GM12878 (cell line): ENCODE data around the gene ZBTB48. TPM values are rescaled to one million over a fixed set of nuclear protein-coding genes. Genes with fewer than 3 reads are reported as not detected.

Experiments used
- ATAC-seq: fragments of 200-7000 bp; cut with Tn5 transposase; 3 replicates; pipeline ENCODE4 v1.9.1; 2020; ENCODE audit warnings: mild to moderate bottlenecking, moderate library complexity
- BruUV-seq: library from RNA; stranded (reverse); fragments of 400-500 nt; replicated peaks from 2 replicates; lab custom pipeline; 2021; lab: Mats Ljungman, UMichigan
- CTCF ChIA-PET: fragments of 300-600 bp; sonication (Branson Sonifier 250); formaldehyde crosslinking; extraction: SDS; loops from one replicate; lab custom pipeline; 2021; ENCODE audit warnings: inconsistent platforms; lab: Yijun Ruan, JAX
- POLR2A ChIA-PET: fragments of 350-600 bp; formaldehyde crosslinking; extraction: SDS; loops from one replicate; lab custom pipeline; 2021; ENCODE audit warnings: inconsistent platforms; lab: Charles Lee
- RAD21 ChIA-PET: fragments of 300-600 bp; sonication (Branson Sonifier 250); formaldehyde crosslinking; loops from one replicate; lab custom pipeline; 2023; ENCODE audit warnings: antibody characterized with exemption; ENCODE audit not compliant: unreplicated experiment; lab: Charles Lee
- SMC1A ChIA-PET: fragments of 300-600 bp; sonication (Branson Sonifier 250); formaldehyde crosslinking; loops from one replicate; lab custom pipeline; 2023; ENCODE audit not compliant: unreplicated experiment, uncharacterized antibody; lab: Charles Lee
- DNase-seq: peaks from one replicate; pipeline ENCODE4 v3.0.0-alpha.2; 2011; ENCODE audit warnings: low read depth, low spot score
- FAIRE-seq: peaks from 3 replicates; lab custom pipeline; 2011; peaks lifted over from hg19 to GRCh38; lab: Jason Lieb, UNC
- H2AFZ ChIP-seq: 2 replicates; pipeline ENCODE4 v1.6.0; 2011; ENCODE audit warnings: low read depth, low read length, control low read depth; ENCODE audit not compliant: control insufficient read depth
- H3K27ac ChIP-seq: 2 replicates; pipeline ENCODE4 v1.5.1; 2011; ENCODE audit warnings: control low read depth; ENCODE audit not compliant: control insufficient read depth, insufficient read depth
- H3K27me3 ChIP-seq, 2 experiments: replicated peaks in 1 of 2; 2 replicates each; pipeline versions ENCODE4 v1.6.0 to v1.6.1; 2011; ENCODE audit warnings: low read length in 1 of 2; ENCODE audit not compliant: control insufficient read depth in 2 of 2, insufficient read depth in 2 of 2
- H3K36me3 ChIP-seq, 2 experiments: 2 replicates each; pipeline ENCODE4 v1.5.1; 2011; ENCODE audit warnings: low read length in 1 of 2; ENCODE audit not compliant: control insufficient read depth in 2 of 2, insufficient read depth in 2 of 2
- H3K4me1 ChIP-seq: 2 replicates; pipeline ENCODE4 v1.6.1; 2011; ENCODE audit warnings: mild to moderate bottlenecking, low read length, moderate library complexity, mixed read lengths; ENCODE audit not compliant: control insufficient read depth, insufficient read depth
- H3K4me2 ChIP-seq: 2 replicates; pipeline ENCODE4 v1.6.0; 2011; ENCODE audit warnings: control low read depth; ENCODE audit not compliant: control insufficient read depth, insufficient read depth
- H3K4me3 ChIP-seq: fragments of 200-600 bp; sonication (generic); 2 replicates; pipeline ENCODE4 v1.5.1; 2016
- H3K79me2 ChIP-seq: 2 replicates; pipeline ENCODE4 v1.6.0; 2011; ENCODE audit warnings: low read length; ENCODE audit not compliant: control insufficient read depth, insufficient read depth
- H3K9ac ChIP-seq: 2 replicates; pipeline ENCODE4 v1.8.0; 2011; ENCODE audit warnings: low read length, control low read depth, mixed read lengths; ENCODE audit not compliant: control insufficient read depth, insufficient read depth
- H3K9me3 ChIP-seq: replicated peaks from 3 replicates; pipeline ENCODE4 v1.5.1; 2011; ENCODE audit warnings: mild to moderate bottlenecking, low read length; ENCODE audit not compliant: control insufficient read depth, insufficient read depth
- H4K20me1 ChIP-seq: 2 replicates; pipeline ENCODE4 v1.6.0; 2011; ENCODE audit not compliant: control insufficient read depth, insufficient read depth
- BACH1 ChIP-seq: fragments of 450-650 bp; IDR thresholded peaks from 2 replicates; pipeline ENCODE4 v1.6.1; 2017; ENCODE audit warnings: mild to moderate bottlenecking, borderline replicate concordance
- CBX5 ChIP-seq: sonication (generic); IDR thresholded peaks from 2 replicates; pipeline ENCODE4 v1.6.1; 2016; ENCODE audit warnings: low read depth, moderate library complexity, mild to moderate bottlenecking, inconsistent platforms
- CREB1 ChIP-seq: IDR thresholded peaks from 2 replicates; pipeline ENCODE4 v1.6.1; 2012; ENCODE audit warnings: low read depth, mild to moderate bottlenecking, inconsistent platforms
- EED ChIP-seq: sonication (generic); IDR thresholded peaks from 2 replicates; pipeline ENCODE4 v1.6.1; 2016; ENCODE audit warnings: antibody characterized with exemption, low read depth
- EGR1 ChIP-seq, 2 experiments: IDR thresholded peaks; 1 replicate in 1 of 2; 2 replicates in 1 of 2; pipeline ENCODE4 v1.6.1; 2011 to 2012; ENCODE audit warnings: low read depth in 2 of 2, low read length in 2 of 2, borderline replicate concordance in 1 of 2, mild to moderate bottlenecking in 1 of 2, moderate library complexity in 1 of 2
- IRF3 ChIP-seq: fragments of 450-650 bp; IDR thresholded peaks from 2 replicates; pipeline ENCODE4 v1.6.1; 2014; ENCODE audit warnings: mild to moderate bottlenecking
- NRF1 ChIP-seq: conservative IDR thresholded peaks from 2 replicates; pipeline ENCODE4 v1.6.1; 2011; ENCODE audit warnings: mild to moderate bottlenecking, low read depth, low read length, improper control_type of control experiment
- RAD21 ChIP-seq: IDR thresholded peaks from 2 replicates; pipeline ENCODE4 v1.6.1; 2011; ENCODE audit warnings: mild to moderate bottlenecking, low read depth, low read length, moderate library complexity; ENCODE audit not compliant: insufficient read depth
- RCOR1 ChIP-seq: conservative IDR thresholded peaks from 2 replicates; pipeline ENCODE4 v1.6.1; 2012; ENCODE audit warnings: low read depth, low read length, improper control_type of control experiment
- SIN3A ChIP-seq: IDR thresholded peaks from 2 replicates; pipeline ENCODE4 v1.6.1; 2012; ENCODE audit warnings: low read depth, low read length, improper control_type of control experiment
- SREBF1 ChIP-seq: IDR thresholded peaks from 2 replicates; pipeline ENCODE4 v1.6.1; 2012; ENCODE audit warnings: mild to moderate bottlenecking, low read length
- SUZ12 ChIP-seq: fragments of 200-600 bp; sonication (generic); IDR thresholded peaks from one replicate; pipeline ENCODE4 v1.6.1; 2018; ENCODE audit warnings: antibody characterized with exemption, mild to moderate bottlenecking; ENCODE audit not compliant: unreplicated experiment
- ZZZ3 ChIP-seq: IDR thresholded peaks from 2 replicates; pipeline ENCODE4 v1.6.1; 2011; ENCODE audit warnings: low read depth; ENCODE audit not compliant: control insufficient read depth, insufficient read length
- WGBS: methylation state at CpG from one replicate; pipeline ENCODE4 v1.1.6; 2016; ENCODE audit warnings: low lambda C conversion rate; ENCODE audit not compliant: insufficient replicate concordance, insufficient coverage; ENCODE audit errors: missing lambda C conversion rate; 5-methylcytosine and 5-hydroxymethylcytosine counted together
- in situ Hi-C: fragments of 300-500 bp; cut with MboI; formaldehyde crosslinking; loops from 9 replicates; pipeline ENCODE4 v1.14.3; 2018; ENCODE audit warnings: mixed read lengths
- intact Hi-C: fragments of 100-400 bp; cut with micrococcal nuclease; formaldehyde crosslinking; loops from one replicate; pipeline ENCODE4 v1.14.2; 2022; ENCODE audit not compliant: unreplicated experiment
- polyA plus RNA-seq, 11 experiments: library from polyadenylated mRNA; depleted of rRNA in 4 of 11; unstranded in 6 of 11; stranded (reverse) in 5 of 11; fragments of >200 nt; fragmentation: Nextera tagmentation in 4 of 11; fragmentation: Illumina TruSeq in 1 of 11; extraction: Ambion mirVana in 4 of 11; extraction: Trizol in 1 of 11; gene quantifications; 1 replicate in 1 of 11; 2 replicates in 10 of 11; pipeline versions ENCODE4 v1.2.1 to v1.2.3, GENCODE V29; 2011 to 2016; ENCODE audit warnings: inconsistent platforms in 2 of 11, missing spikeins in 2 of 11, low read depth in 1 of 11
- total RNA-seq, 4 experiments: library from RNA; depleted of rRNA in 3 of 4; stranded (reverse); fragments of >200 nt in 3 of 4; fragmentation: Illumina TruSeq in 1 of 4; extraction: Trizol in 1 of 4; gene quantifications; 2 replicates each; pipeline versions ENCODE4 v1.2.1 to v1.2.3, GENCODE V29; 2013 to 2021
- TF ChIP-seq, protein P1 (sequence below): fragments of 450-650 bp; IDR thresholded peaks from 2 replicates; pipeline ENCODE4 v1.6.1; 2017; ENCODE audit warnings: mild to moderate bottlenecking, low read depth, inconsistent platforms; ENCODE audit not compliant: poor library complexity, severe bottlenecking

ZBTB48 gene
- total and polyA plus RNA-seq, 10 of the 15 experiments (the other 5 are each of a cell fraction or from before 2014, with no cell fraction given), result 1.00 to 25.3 (median 16.7) TPM

DNA sequence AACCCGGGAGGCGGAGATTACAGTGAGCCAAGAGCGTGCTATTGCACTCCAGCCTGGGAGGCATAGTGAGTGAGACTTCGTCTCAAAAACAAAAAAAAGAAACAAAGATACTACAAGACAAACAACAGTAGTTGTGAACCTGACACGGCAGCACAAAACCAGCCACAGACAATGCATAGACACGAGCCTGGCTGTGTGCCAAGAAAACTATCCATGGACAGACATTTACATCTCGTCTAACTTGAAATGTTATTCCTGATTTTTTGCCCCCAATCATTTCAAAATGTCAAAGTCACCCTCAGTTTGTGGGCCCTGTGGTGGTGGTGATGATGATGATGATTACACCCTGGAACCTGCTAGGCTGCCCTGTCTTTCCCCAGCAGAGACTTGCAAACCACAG lies 16.6 kb downstream of the ZBTB48 start:
- Histone ChIP-seq H3K4me1 (peaks cover 9% of the 10 kb centered on the region), H3K4me2 (no peak overlapping the region), H3K79me2 (peaks cover 26% of the 10 kb centered on the region), H3K4me3 (no peak overlapping the region), H3K27me3 (no peaks in the 10 kb centered on the region), H3K27ac (no peak overlapping the region), H3K9me3 (no peaks in the 10 kb centered on the region), H2AFZ (no peak overlapping the region), H3K36me3 (peaks cover 10 to 24% of the 10 kb centered on the region in 2 experiments), H4K20me1 (no peaks in the 10 kb centered on the region), H3K9ac (no peak overlapping the region)
- SMC1A ChIA-PET, result no interaction called here
- POLR2A ChIA-PET, result no interaction called here
- no TSS peak for BruUV-seq
- intact Hi-C loops, result no loop called here
- RAD21 ChIA-PET, result no interaction called here
- 87% methylated on average over 7 of the region's 7 CpGs for WGBS
- CTCF ChIA-PET, result interaction anchor here (0.6 kb wide), 1 partner anchor 15 kb away, joined by 4 read pairs; no protein-coding TSS in a partner anchor
- ATAC-seq (no peak), DNase-seq (no peak), FAIRE-seq (no peak)
- TF ChIP-seq ZZZ3, result no peak
- TF ChIP-seq SIN3A, result no peak
- no peak for TF ChIP-seq SUZ12
- in situ Hi-C loops, result no loop called here

GRCh38 chr1:6596886-6597776 lies 17.3 kb downstream of the ZBTB48 start:
- POLR2A ChIA-PET, result interaction anchor here (4.0 kb wide), 1 partner anchor 16 kb away, joined by 22 read pairs; the partner anchor contains the start of gene ZBTB48
- H3K79me2 ChIP-seq, result peaks cover 33% of the 10 kb centered on the region
- H3K36me3 ChIP-seq, result peaks cover 10 to 24% of the 10 kb centered on the region in 2 experiments
- no peak overlapping the region for H3K9ac ChIP-seq
- RAD21 ChIA-PET, result no interaction called here
- no peaks in the 10 kb centered on the region for H4K20me1 ChIP-seq
- in situ Hi-C loops, result no loop called here
- H2AFZ ChIP-seq, result no peak overlapping the region
- FAIRE-seq, result no peak
- H3K4me2 ChIP-seq, result no peak overlapping the region
- H3K9me3 ChIP-seq, result no peaks in the 10 kb centered on the region
- no peaks in the 10 kb centered on the region for H3K27me3 ChIP-seq
- SMC1A ChIA-PET, result no interaction called here
- CTCF ChIA-PET, result interaction anchor here (1.4 kb wide), 1 partner anchor 43 kb away, joined by 6 read pairs; the partner anchor contains the start of genes NOL9 and TAS1R1
- peaks cover 9% of the 10 kb centered on the region for H3K4me1 ChIP-seq
- WGBS, result 85% methylated on average over 15 of the region's 15 CpGs
- H3K27ac ChIP-seq, result no peak overlapping the region
- intact Hi-C loops, result no loop called here
- H3K4me3 ChIP-seq, result no peak overlapping the region
- no peak for DNase-seq
- no TSS peak for BruUV-seq
- no peak for ATAC-seq
- TF ChIP-seq CBX5 (no peak), CREB1 (no peak), SREBF1 (no peak), RAD21 (no peak), BACH1 (no peak), RCOR1 (no peak), IRF3 (no peak), EED (no peak), NRF1 (no peak), EGR1 (IDR thresholded peaks at IDR 0.05; ENCODE audit: borderline replicate concordance in 1 of 2, low read depth in 2 of 2, low read length in 2 of 2) (no peak)
- TF ChIP-seq, protein P1, sequence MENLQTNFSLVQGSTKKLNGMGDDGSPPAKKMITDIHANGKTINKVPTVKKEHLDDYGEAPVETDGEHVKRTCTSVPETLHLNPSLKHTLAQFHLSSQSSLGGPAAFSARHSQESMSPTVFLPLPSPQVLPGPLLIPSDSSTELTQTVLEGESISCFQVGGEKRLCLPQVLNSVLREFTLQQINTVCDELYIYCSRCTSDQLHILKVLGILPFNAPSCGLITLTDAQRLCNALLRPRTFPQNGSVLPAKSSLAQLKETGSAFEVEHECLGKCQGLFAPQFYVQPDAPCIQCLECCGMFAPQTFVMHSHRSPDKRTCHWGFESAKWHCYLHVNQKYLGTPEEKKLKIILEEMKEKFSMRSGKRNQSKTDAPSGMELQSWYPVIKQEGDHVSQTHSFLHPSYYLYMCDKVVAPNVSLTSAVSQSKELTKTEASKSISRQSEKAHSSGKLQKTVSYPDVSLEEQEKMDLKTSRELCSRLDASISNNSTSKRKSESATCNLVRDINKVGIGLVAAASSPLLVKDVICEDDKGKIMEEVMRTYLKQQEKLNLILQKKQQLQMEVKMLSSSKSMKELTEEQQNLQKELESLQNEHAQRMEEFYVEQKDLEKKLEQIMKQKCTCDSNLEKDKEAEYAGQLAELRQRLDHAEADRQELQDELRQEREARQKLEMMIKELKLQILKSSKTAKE, result no peak
